ENCODE measurements around the gene PDE3B. TPM values are rescaled to one million over a fixed set of nuclear protein-coding genes. Genes with fewer than 3 reads are reported as not detected.

PDE3B gene
- total and polyA plus RNA-seq, 2 of the 8 experiments (the other 6 are each of a cell fraction or from before 2014, with no cell fraction given): 2.7 to 10.9 TPM

DNA sequence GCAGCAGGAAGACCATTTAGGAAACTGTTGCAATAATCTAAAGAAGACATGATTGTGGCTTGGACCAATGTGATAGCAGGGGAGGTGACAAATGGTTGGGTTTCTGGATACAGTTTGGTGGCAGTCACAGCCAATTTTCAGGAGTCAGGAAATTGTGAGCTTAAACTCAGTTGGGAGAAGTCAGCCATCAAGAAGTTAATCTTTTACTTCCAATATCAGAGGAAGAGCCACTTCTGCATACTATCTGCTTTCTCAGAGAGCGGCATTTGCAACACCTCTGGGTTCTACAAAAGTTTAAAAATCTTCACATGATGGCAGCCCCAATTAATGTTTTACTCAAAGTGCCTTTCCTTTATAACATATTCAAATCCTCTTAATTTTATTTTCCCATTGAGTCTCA lies 33.7 kb upstream of the PDE3B start:
- H3K4me1 ChIP-seq (replicated peaks in 1 of 4; ENCODE audit: control insufficient read depth in 3 of 4, insufficient read depth in 4 of 4, low read length in 3 of 4): no peaks in the 10 kb centered on the region; a peak in 1 of 7 replicates
- H3K14ac ChIP-seq (ENCODE audit: insufficient read length): no peak overlapping the region
- no peak overlapping the region for H2BK12ac ChIP-seq (ENCODE audit: low read depth, low read length)
- no peak overlapping the region for H3K27ac ChIP-seq (ENCODE audit: low read depth, low read length)
- H2BK20ac ChIP-seq (ENCODE audit: low read length): no peak overlapping the region
- 0 out of 4 replicates have a peak, but pooled peaks cover 0 to 3% of the 10 kb centered on the region in 2 experiments for H3K9me3 ChIP-seq (ENCODE audit: insufficient read depth in 2 of 2, low read depth in 1 of 2, low read length in 1 of 2)
- no peaks in the 10 kb centered on the region for H3K79me2 ChIP-seq (ENCODE audit: control insufficient read depth in 1 of 2, insufficient read depth in 2 of 2, low read length in 2 of 2)
- ChIA-PET POLR2A (ENCODE audit: partially characterized antibody) (no interaction called here), CTCF (ENCODE audit: partially characterized antibody) (interaction anchor here (0.9 kb wide), 1 partner anchor 296 kb away, joined by 3 read pairs; no protein-coding TSS in a partner anchor)
- no peak overlapping the region for H2BK15ac ChIP-seq (ENCODE audit: low read length)
- no peak for DNase-seq (ENCODE audit: low read depth in 1 of 2, low spot score in 2 of 2)
- H3K4ac ChIP-seq (replicated peaks; ENCODE audit: insufficient read length, low read depth, low read length): no peak overlapping the region
- no peak overlapping the region for H4K8ac ChIP-seq (ENCODE audit: extremely low read depth, insufficient read depth, low read length)
- H3K4me3 ChIP-seq (ENCODE audit: extremely low read depth in 1 of 4, insufficient read depth in 2 of 4, low read depth in 3 of 4, low read length in 4 of 4): no peak overlapping the region
- no peaks in the 10 kb centered on the region for H4K20me1 ChIP-seq (replicated peaks in 1 of 2; ENCODE audit: control insufficient read depth in 1 of 2, insufficient read depth in 2 of 2, low read length in 2 of 2)
- H4K5ac ChIP-seq (ENCODE audit: insufficient read length, low read depth, low read length): no peak overlapping the region
- no peak overlapping the region for H3K18ac ChIP-seq (ENCODE audit: extremely low read depth, low read length)
- H4K91ac ChIP-seq (replicated peaks; ENCODE audit: insufficient read length, low read length): no peak overlapping the region
- no peaks in the 10 kb centered on the region for H3K27me3 ChIP-seq (replicated peaks in 1 of 4; ENCODE audit: control insufficient read depth in 3 of 4, extremely low read depth in 1 of 4, insufficient read depth in 3 of 4, low read length in 3 of 4)
- H3K79me1 ChIP-seq (ENCODE audit: low read depth, low read length): no peaks in the 10 kb centered on the region
- no peak overlapping the region for H3K9ac ChIP-seq (replicated peaks in 1 of 4; ENCODE audit: extremely low read depth in 1 of 4, low read depth in 3 of 4, low read length in 3 of 4)
- no peak overlapping the region for H3K23ac ChIP-seq (ENCODE audit: insufficient read length)
- no peak overlapping the region for H2BK120ac ChIP-seq (replicated peaks; ENCODE audit: low read depth, low read length)
- H2AFZ ChIP-seq (ENCODE audit: low read length): no peak overlapping the region
- WGBS, 2 experiments (ENCODE audit: extremely low coverage in 1 of 2, insufficient coverage in 1 of 2, insufficient read length in 1 of 2, insufficient replicate concordance in 2 of 2, low coverage in 1 of 2, low lambda C conversion rate in 2 of 2, missing lambda C conversion rate in 1 of 2): 100% methylated on average over 1 of the region's 1 CpG; no CpG with 5 or more reads in 1 of the 2 experiments
- no peaks in the 10 kb centered on the region; a peak in 1 of 8 replicates for H3K36me3 ChIP-seq (ENCODE audit: control insufficient read depth in 2 of 4, insufficient read depth in 4 of 4, low read length in 3 of 4)
- FAIRE-seq: no peak
- no peak overlapping the region for H3K4me2 ChIP-seq (ENCODE audit: insufficient read depth in 1 of 2, low read depth in 2 of 2, low read length in 2 of 2)
- no peaks in the 10 kb centered on the region for H3K23me2 ChIP-seq (ENCODE audit: low read depth, low read length)
- H2BK5ac ChIP-seq (ENCODE audit: low read depth, low read length): no peak overlapping the region
- H2AK5ac ChIP-seq (ENCODE audit: low read depth, low read length): no peak overlapping the region
- H3K56ac ChIP-seq (replicated peaks; ENCODE audit: insufficient read length, low read depth, low read length): no peak overlapping the region
- TF ChIP-seq, protein P1, sequence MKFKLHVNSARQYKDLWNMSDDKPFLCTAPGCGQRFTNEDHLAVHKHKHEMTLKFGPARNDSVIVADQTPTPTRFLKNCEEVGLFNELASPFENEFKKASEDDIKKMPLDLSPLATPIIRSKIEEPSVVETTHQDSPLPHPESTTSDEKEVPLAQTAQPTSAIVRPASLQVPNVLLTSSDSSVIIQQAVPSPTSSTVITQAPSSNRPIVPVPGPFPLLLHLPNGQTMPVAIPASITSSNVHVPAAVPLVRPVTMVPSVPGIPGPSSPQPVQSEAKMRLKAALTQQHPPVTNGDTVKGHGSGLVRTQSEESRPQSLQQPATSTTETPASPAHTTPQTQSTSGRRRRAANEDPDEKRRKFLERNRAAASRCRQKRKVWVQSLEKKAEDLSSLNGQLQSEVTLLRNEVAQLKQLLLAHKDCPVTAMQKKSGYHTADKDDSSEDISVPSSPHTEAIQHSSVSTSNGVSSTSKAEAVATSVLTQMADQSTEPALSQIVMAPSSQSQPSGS (IDR thresholded peaks at IDR 0.05; ENCODE audit: low read length): no peak
- no peak for TF ChIP-seq CBX5 (IDR thresholded peaks at IDR 0.05; ENCODE audit: low read depth, low read length)
- no peak for TF ChIP-seq YY1 (IDR thresholded peaks at IDR 0.05; ENCODE audit: low read depth, low read length)
- no peak for TF ChIP-seq RXRA (IDR thresholded peaks at IDR 0.05; ENCODE audit: insufficient read depth, low read depth, low read length)
- TF ChIP-seq SAP30 (IDR thresholded peaks at IDR 0.05; ENCODE audit: insufficient read depth, insufficient replicate concordance, low read length): no peak
- no peak for TF ChIP-seq NRF1 (IDR thresholded peaks at IDR 0.05; ENCODE audit: low read depth, low read length)
- no peak for TF ChIP-seq MAFK (IDR thresholded peaks at IDR 0.05; ENCODE audit: low read depth, low read length)
- no peak for TF ChIP-seq CBX8 (IDR thresholded peaks at IDR 0.05; ENCODE audit: borderline replicate concordance, low read depth, low read length)
- TF ChIP-seq SIX5 (IDR thresholded peaks at IDR 0.05; ENCODE audit: low read depth, low read length): no peak
- no peak for TF ChIP-seq CHD1 (IDR thresholded peaks at IDR 0.05; ENCODE audit: low read depth, low read length)
- TF ChIP-seq TBP (IDR thresholded peaks at IDR 0.05; ENCODE audit: low read depth, low read length): no peak
- TF ChIP-seq SRF (IDR thresholded peaks at IDR 0.05; ENCODE audit: low read depth, low read length): no peak
- TF ChIP-seq TCF12 (IDR thresholded peaks at IDR 0.05; ENCODE audit: low read depth, low read length): no peak

Data from H1 (cell line).